Transverse colon (tissue), 4 donors: ENCODE results near the gene PRKAG3.

ENCODE experiments used
- CTCF ChIP-seq, 5 experiments: fragments of 200-600 bp in 3 of 5; fragments of 450-650 bp in 2 of 5; sonication (generic) in 3 of 5; IDR thresholded peaks; 1 replicate in 2 of 5; 2 replicates in 3 of 5; pipeline ENCODE4 v1.5.1; 2016 to 2017; ENCODE audit warnings: antibody characterized with exemption in 5 of 5, inconsistent platforms in 3 of 5, mild to moderate bottlenecking in 2 of 5, moderate library complexity in 1 of 5
- EP300 ChIP-seq: sonication (generic); formaldehyde crosslinking; IDR thresholded peaks from one replicate; pipeline ENCODE4 v1.6.1; 2017; ENCODE audit warnings: antibody characterized with exemption, low read depth
- POLR2A ChIP-seq: fragments of 450-650 bp; IDR thresholded peaks from one replicate; pipeline ENCODE4 v1.6.1; 2016; ENCODE audit warnings: antibody characterized with exemption, mild to moderate bottlenecking, moderate library complexity
- POLR2AphosphoS5 ChIP-seq, 3 donors: sonication (generic); formaldehyde crosslinking; IDR thresholded peaks; one replicate each; pipeline ENCODE4 v1.6.1; 2016; ENCODE audit warnings: antibody characterized with exemption in 3 of 3

DNA sequence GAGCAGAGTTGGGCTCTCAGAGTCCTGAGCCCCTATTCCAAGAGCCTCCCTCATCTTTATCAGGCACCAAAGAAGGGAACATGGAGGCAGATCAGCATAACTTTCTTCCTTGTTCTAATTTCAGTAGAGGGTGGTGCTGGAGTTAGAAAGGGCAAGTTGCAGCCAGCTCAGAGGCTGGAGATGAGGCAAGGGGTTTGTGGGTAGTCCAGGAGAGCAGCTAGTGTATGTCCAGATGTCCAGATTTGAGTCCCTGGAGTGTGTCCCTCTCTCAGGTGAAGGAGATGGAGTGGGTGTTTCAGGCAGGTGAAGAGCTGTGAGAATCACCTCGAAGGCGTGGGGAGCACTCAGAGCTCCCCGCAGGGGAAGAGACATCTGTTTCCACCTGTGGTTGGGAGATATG is 478 bp upstream of the PRKAG3 start:
- no peak for TF ChIP-seq CTCF (IDR thresholded peaks at IDR 0.05)
- no peak for TF ChIP-seq POLR2A
- TF ChIP-seq EP300, result no peak
- TF ChIP-seq POLR2AphosphoS5 (IDR thresholded peaks at IDR 0.05), result no peak
